Fibroblast of lung (primary cell): ENCODE data around the gene HUS1B.

Source experiments
- EZH2 ChIP-seq: IDR thresholded peaks from 2 replicates; pipeline ENCODE4 v1.5.1; 2012; ENCODE audit warnings: low read length, control low read depth, mild to moderate bottlenecking; ENCODE audit errors: missing control alignments
- TF ChIP-seq, protein P1 (sequence below), 2 donors: IDR thresholded peaks in 1 of 2; conservative IDR thresholded peaks in 1 of 2; 1 replicate in 1 of 2; 2 replicates in 1 of 2; pipeline ENCODE4 v1.5.1; 2011 to 2012; ENCODE audit warnings: low read length in 2 of 2, control low read depth in 1 of 2, inconsistent platforms in 1 of 2, low read depth in 1 of 2, mild to moderate bottlenecking in 1 of 2

DNA sequence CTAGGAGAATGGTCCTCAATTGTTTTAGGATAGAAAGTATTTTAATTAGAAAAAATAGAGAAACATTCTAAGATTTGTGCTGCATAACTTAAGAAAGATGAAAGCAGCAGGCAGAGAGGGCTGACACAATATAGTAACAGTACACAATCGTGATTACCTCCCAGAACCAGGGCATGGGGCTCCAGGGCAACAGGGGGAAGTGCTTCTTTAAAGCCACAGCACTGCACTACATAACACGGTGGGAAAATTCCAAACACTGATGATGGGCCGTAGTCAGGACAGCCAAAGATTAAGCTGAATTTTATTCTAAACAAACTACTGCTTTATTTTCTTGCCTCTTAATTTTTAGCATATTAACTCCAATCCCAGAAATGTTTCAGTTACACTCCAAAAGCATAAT is 21.6 kb upstream of the HUS1B start:
- TF ChIP-seq, protein P1, sequence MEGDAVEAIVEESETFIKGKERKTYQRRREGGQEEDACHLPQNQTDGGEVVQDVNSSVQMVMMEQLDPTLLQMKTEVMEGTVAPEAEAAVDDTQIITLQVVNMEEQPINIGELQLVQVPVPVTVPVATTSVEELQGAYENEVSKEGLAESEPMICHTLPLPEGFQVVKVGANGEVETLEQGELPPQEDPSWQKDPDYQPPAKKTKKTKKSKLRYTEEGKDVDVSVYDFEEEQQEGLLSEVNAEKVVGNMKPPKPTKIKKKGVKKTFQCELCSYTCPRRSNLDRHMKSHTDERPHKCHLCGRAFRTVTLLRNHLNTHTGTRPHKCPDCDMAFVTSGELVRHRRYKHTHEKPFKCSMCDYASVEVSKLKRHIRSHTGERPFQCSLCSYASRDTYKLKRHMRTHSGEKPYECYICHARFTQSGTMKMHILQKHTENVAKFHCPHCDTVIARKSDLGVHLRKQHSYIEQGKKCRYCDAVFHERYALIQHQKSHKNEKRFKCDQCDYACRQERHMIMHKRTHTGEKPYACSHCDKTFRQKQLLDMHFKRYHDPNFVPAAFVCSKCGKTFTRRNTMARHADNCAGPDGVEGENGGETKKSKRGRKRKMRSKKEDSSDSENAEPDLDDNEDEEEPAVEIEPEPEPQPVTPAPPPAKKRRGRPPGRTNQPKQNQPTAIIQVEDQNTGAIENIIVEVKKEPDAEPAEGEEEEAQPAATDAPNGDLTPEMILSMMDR (conservative IDR thresholded peaks at IDR 0.05 in 1 of 2, IDR thresholded peaks at IDR 0.05 in 1 of 2; ENCODE audit: low read depth in 1 of 2, low read length in 2 of 2), result no peak
- TF ChIP-seq EZH2, result no peak
